Right lobe of liver (tissue), 4 donors: Measurements from ENCODE around the gene ADM.

Experiments used
- POLR2A ChIP-seq: fragments of 450-650 bp; IDR thresholded peaks from one replicate; pipeline ENCODE4 v1.6.1; 2017; ENCODE audit warnings: antibody characterized with exemption, mild to moderate bottlenecking
- TF ChIP-seq, protein P1 (sequence below), 4 donors: fragments of 200-600 bp in 3 of 4; fragments of 450-650 bp in 1 of 4; IDR thresholded peaks; one replicate each; pipeline versions ENCODE4 v1.5.1 to v1.8.0; 2016 to 2022; ENCODE audit warnings: antibody characterized with exemption in 4 of 4, mild to moderate bottlenecking in 2 of 4
- donor health status: DM: no; HTN: no; CAD: no.
- donor health status: DM: no; HTN: no; CAD: no.
- donor health status: DM: no; HTN: yes; CAD: no.

DNA sequence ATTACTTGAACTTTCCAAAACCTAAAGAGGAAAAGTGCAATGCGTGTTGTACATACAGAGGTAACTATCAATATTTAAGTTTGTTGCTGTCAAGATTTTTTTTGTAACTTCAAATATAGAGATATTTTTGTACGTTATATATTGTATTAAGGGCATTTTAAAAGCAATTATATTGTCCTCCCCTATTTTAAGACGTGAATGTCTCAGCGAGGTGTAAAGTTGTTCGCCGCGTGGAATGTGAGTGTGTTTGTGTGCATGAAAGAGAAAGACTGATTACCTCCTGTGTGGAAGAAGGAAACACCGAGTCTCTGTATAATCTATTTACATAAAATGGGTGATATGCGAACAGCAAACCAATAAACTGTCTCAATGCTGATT is 2.1 kb downstream of the ADM start:
- TF ChIP-seq, protein P1, sequence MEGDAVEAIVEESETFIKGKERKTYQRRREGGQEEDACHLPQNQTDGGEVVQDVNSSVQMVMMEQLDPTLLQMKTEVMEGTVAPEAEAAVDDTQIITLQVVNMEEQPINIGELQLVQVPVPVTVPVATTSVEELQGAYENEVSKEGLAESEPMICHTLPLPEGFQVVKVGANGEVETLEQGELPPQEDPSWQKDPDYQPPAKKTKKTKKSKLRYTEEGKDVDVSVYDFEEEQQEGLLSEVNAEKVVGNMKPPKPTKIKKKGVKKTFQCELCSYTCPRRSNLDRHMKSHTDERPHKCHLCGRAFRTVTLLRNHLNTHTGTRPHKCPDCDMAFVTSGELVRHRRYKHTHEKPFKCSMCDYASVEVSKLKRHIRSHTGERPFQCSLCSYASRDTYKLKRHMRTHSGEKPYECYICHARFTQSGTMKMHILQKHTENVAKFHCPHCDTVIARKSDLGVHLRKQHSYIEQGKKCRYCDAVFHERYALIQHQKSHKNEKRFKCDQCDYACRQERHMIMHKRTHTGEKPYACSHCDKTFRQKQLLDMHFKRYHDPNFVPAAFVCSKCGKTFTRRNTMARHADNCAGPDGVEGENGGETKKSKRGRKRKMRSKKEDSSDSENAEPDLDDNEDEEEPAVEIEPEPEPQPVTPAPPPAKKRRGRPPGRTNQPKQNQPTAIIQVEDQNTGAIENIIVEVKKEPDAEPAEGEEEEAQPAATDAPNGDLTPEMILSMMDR (IDR thresholded peaks at IDR 0.05): no peak
- TF ChIP-seq POLR2A: no peak
